ENCODE results near the gene IGFBP7.

The IGFBP7 gene

GRCh38 chr4:57037982-57038604 lies 72.1 kb downstream of the IGFBP7 start:
- DNase-seq: no peak

- DNase-seq: no peak
Observed at GRCh38 chr4:57034520-57034919, 75.7 kb downstream of the IGFBP7 start.

GRCh38 chr4:57023104-57023503 lies 87.1 kb downstream of the IGFBP7 start:
- DNase-seq: no peak

- DNase-seq: peak; percentile 2 to 73
Observed at GRCh38 chr4:57020467-57021101, 89.6 kb downstream of the IGFBP7 start.

GRCh38 chr4:57018980-57019379 lies 91.2 kb downstream of the IGFBP7 start:
- no peak for DNase-seq

- no peak for DNase-seq
Observed at GRCh38 chr4:57013543-57014120, 96.6 kb downstream of the IGFBP7 start.

- no peak for DNase-seq
Observed at GRCh38 chr4:56999751-57000150, 110.4 kb downstream of the IGFBP7 start.

GRCh38 chr4:56995525-56995924 lies 114.7 kb downstream of the IGFBP7 start:
- no peak for DNase-seq

GRCh38 chr4:56990109-56990905 lies 119.9 kb downstream of the IGFBP7 start:
- DNase-seq: no peak

- DNase-seq: no peak
Observed at GRCh38 chr4:56986952-56987351, 123.2 kb downstream of the IGFBP7 start.

GRCh38 chr4:56986192-56986591 lies 124.0 kb downstream of the IGFBP7 start:
- DNase-seq: no peak

GRCh38 chr4:56981795-56982201 lies 128.4 kb downstream of the IGFBP7 start:
- DNase-seq: no peak

Measured in SW 1271 (cell line).